NCI-H1930 (cell line): ENCODE data around the gene LCE1B.

ENCODE experiments used
- DNase-seq, 2 experiments: peaks; one replicate each; lab custom pipeline; 2025; lab: John Stamatoyannopoulos, UW

The LCE1B gene

GRCh38 chr1:152861374-152861773, 49.6 kb downstream of the LCE1B start:
- no peak for DNase-seq
